GM21825 (cell line): ENCODE data around the gene KLK4.

Experiments
- ATAC-seq: cut with Tn5 transposase; IDR thresholded peaks from one replicate; pipeline ENCODE4 v1.9.1; 2021; ENCODE audit warnings: mild to moderate bottlenecking, moderate library complexity; ENCODE audit not compliant: unreplicated experiment

KLK4 gene

GRCh38 chr19:50889638-50890037, 21.6 kb downstream of the KLK4 start:
- no peak for ATAC-seq

- no peak for ATAC-seq
Observed at GRCh38 chr19:50882188-50882587, 29.0 kb downstream of the KLK4 start.

GRCh38 chr19:50880241-50880640, 31.0 kb downstream of the KLK4 start:
- ATAC-seq: no peak

GRCh38 chr19:50878851-50879250, 32.3 kb downstream of the KLK4 start:
- ATAC-seq: no peak

GRCh38 chr19:50877338-50877737, 33.9 kb downstream of the KLK4 start:
- no peak for ATAC-seq

GRCh38 chr19:50876456-50876855, 34.7 kb downstream of the KLK4 start:
- no peak for ATAC-seq

GRCh38 chr19:50875795-50876422, 35.3 kb downstream of the KLK4 start:
- ATAC-seq: no peak

GRCh38 chr19:50874211-50874610, 37.0 kb downstream of the KLK4 start:
- no peak for ATAC-seq

- ATAC-seq: no peak
Observed at GRCh38 chr19:50873056-50873455, 38.1 kb downstream of the KLK4 start, which contains the start of gene KLK2. Gene KLK2 (plus strand): TSS chr19:50873439. CDS start chr19:50873474, 35 bp downstream.

GRCh38 chr19:50870417-50871089, 40.6 kb downstream of the KLK4 start:
- ATAC-seq: no peak

GRCh38 chr19:50869479-50869878, 41.7 kb downstream of the KLK4 start:
- no peak for ATAC-seq

- ATAC-seq: no peak
Observed at GRCh38 chr19:50861496-50862286, 49.5 kb downstream of the KLK4 start.

- ATAC-seq: no peak
Observed at GRCh38 chr19:50861010-50861409, 50.2 kb downstream of the KLK4 start.

GRCh38 chr19:50859849-50860248, 51.3 kb downstream of the KLK4 start:
- no peak for ATAC-seq

- no peak for ATAC-seq
Observed at GRCh38 chr19:50858886-50859285, 52.3 kb downstream of the KLK4 start.

GRCh38 chr19:50857366-50857765, 53.8 kb downstream of the KLK4 start:
- no peak for ATAC-seq
